ENCODE measurements around the gene MLLT11.

DNA sequence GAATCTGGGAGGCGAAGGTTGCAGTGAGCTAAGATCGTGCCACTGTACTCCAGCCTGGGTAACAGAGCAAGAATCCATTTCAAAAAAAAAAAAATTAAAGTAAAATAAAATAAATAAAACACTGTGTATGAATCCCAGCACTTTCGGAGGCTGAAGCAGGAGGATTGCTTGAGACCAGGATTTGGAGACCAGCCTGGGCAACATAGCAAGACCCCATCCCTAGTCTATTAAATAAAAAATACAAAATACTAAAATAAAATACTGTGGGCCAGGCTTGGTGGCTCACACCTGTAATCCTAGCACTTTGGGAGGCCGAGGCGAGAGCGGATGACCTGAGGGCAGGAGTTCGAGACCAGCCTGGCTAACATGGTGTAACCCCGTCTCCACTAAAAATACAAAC lies 28.0 kb upstream of the MLLT11 start:
- TF ChIP-seq, protein P1, sequence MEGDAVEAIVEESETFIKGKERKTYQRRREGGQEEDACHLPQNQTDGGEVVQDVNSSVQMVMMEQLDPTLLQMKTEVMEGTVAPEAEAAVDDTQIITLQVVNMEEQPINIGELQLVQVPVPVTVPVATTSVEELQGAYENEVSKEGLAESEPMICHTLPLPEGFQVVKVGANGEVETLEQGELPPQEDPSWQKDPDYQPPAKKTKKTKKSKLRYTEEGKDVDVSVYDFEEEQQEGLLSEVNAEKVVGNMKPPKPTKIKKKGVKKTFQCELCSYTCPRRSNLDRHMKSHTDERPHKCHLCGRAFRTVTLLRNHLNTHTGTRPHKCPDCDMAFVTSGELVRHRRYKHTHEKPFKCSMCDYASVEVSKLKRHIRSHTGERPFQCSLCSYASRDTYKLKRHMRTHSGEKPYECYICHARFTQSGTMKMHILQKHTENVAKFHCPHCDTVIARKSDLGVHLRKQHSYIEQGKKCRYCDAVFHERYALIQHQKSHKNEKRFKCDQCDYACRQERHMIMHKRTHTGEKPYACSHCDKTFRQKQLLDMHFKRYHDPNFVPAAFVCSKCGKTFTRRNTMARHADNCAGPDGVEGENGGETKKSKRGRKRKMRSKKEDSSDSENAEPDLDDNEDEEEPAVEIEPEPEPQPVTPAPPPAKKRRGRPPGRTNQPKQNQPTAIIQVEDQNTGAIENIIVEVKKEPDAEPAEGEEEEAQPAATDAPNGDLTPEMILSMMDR (conservative IDR thresholded peaks at IDR 0.05; ENCODE audit: low read length) = no peak
- TF ChIP-seq EZH2phosphoT487 (IDR thresholded peaks at IDR 0.05; ENCODE audit: borderline replicate concordance, low read depth, low read length) = no peak

Measured in OCI-LY7 (cell line).